ENCODE data around the gene MYLIP. TPM values are rescaled to one million over a fixed set of nuclear protein-coding genes. Genes with fewer than 3 reads are reported as not detected.

MYLIP gene
- total RNA-seq, 1 experiment from 2014 or later, result 27.0 TPM

- H3K4me1 Mint-ChIP-seq, result peaks cover 13 to 19% of the 10 kb centered on the region in 2 experiments
- Histone ChIP-seq H3K9ac (ENCODE audit: extremely low read depth, insufficient read length, low read length) (no peak overlapping the region), H4K5ac (ENCODE audit: insufficient read length, low read depth, low read length) (no peak overlapping the region), H2BK120ac (ENCODE audit: low read depth, low read length, poor library complexity, severe bottlenecking) (no peak overlapping the region), H3K4ac (ENCODE audit: low read depth, low read length) (no peak overlapping the region), H3T11ph (ENCODE audit: low read length) (no peak overlapping the region), H3K23ac (ENCODE audit: insufficient read length, low read depth, low read length) (no peak overlapping the region), H4K20me1 (ENCODE audit: control insufficient read depth, insufficient read depth, insufficient read length) (no peaks in the 10 kb centered on the region), H3K27ac (ENCODE audit: insufficient read length, low read depth, low read length) (no peak overlapping the region), H4K8ac (replicated peaks; ENCODE audit: insufficient read length, low read depth, low read length) (no peak overlapping the region), H2AK5ac (ENCODE audit: insufficient read length, low read length) (no peak overlapping the region), H3K79me2 (ENCODE audit: insufficient read depth, low read length) (peaks cover 6% of the 10 kb centered on the region; the same call in 1 of the 2 replicates), H3K23me2 (ENCODE audit: insufficient read length, low read depth, low read length, poor library complexity, severe bottlenecking) (peaks cover 12% of the 10 kb centered on the region), H3K56ac (ENCODE audit: insufficient read length, low read depth, low read length) (no peak overlapping the region), H3K14ac (ENCODE audit: insufficient read depth, low read length) (no peak overlapping the region), H2BK12ac (ENCODE audit: insufficient read length, low read depth, low read length) (no peak overlapping the region), H4K91ac (ENCODE audit: insufficient read length, low read depth, low read length) (no peak overlapping the region), H3K18ac (ENCODE audit: insufficient read length, low read depth, low read length) (no peak overlapping the region), H2AFZ (ENCODE audit: low read length) (no peak overlapping the region), H2BK5ac (ENCODE audit: insufficient read length, low read length) (no peak overlapping the region), H3K9me3 (ENCODE audit: control insufficient read depth, low read depth, low read length) (no peaks in the 10 kb centered on the region), H3K4me1 (ENCODE audit: insufficient read depth, low read length) (no peaks in the 10 kb centered on the region; the same call in 1 of the 2 replicates), H2BK15ac (ENCODE audit: low read depth, low read length) (no peak overlapping the region), H3K27me3 (ENCODE audit: insufficient read depth, low read length) (no peaks in the 10 kb centered on the region), H3K79me1 (ENCODE audit: insufficient read depth, low read depth, low read length, poor library complexity, severe bottlenecking) (no peaks in the 10 kb centered on the region), H3K4me2 (ENCODE audit: insufficient read depth, insufficient read length, low read length) (no peak overlapping the region), H2BK20ac (ENCODE audit: low read depth, low read length, poor library complexity, severe bottlenecking) (no peak overlapping the region)
- H3K36me3 Mint-ChIP-seq (ENCODE audit: insufficient read depth in 1 of 3, low read depth in 3 of 3), result peaks cover 11 to 16% (median 15%) of the 10 kb centered on the region in 3 experiments; a peak in 5 of 7 replicates
- H3K9me3 Mint-ChIP-seq, result peaks cover 0 to 2% of the 10 kb centered on the region in 2 experiments; a peak in 1 of 5 replicates
- H3K27me3 Mint-ChIP-seq (ENCODE audit: low read depth), result peaks cover 6% of the 10 kb centered on the region
- H3K27ac Mint-ChIP-seq, result no peak overlapping the region
- TF ChIP-seq, protein P1, sequence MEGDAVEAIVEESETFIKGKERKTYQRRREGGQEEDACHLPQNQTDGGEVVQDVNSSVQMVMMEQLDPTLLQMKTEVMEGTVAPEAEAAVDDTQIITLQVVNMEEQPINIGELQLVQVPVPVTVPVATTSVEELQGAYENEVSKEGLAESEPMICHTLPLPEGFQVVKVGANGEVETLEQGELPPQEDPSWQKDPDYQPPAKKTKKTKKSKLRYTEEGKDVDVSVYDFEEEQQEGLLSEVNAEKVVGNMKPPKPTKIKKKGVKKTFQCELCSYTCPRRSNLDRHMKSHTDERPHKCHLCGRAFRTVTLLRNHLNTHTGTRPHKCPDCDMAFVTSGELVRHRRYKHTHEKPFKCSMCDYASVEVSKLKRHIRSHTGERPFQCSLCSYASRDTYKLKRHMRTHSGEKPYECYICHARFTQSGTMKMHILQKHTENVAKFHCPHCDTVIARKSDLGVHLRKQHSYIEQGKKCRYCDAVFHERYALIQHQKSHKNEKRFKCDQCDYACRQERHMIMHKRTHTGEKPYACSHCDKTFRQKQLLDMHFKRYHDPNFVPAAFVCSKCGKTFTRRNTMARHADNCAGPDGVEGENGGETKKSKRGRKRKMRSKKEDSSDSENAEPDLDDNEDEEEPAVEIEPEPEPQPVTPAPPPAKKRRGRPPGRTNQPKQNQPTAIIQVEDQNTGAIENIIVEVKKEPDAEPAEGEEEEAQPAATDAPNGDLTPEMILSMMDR (conservative IDR thresholded peaks at IDR 0.05), result no peak
- H3K4me3 Mint-ChIP-seq, result peak overlapping the region in 1 of 2 experiments; percentile 43; a peak in 1 of 5 replicates
- DNase-seq, result no peak
- WGBS (ENCODE audit: extremely low coverage, insufficient read length, low lambda C conversion rate), result no CpG with 5 or more reads among the region's 12 CpGs
These were observed 1.4 kb upstream of the MYLIP start for GRCh38 chr6:16127471-16127870.
